IPS-NIHi7 (cell line): Measurements from ENCODE around the gene FBLN5.

Experiments used
- DNase-seq: peaks from one replicate; pipeline ENCODE4 v3.0.0; 2012; ENCODE audit warnings: mixed read lengths; ENCODE audit errors: extremely low spot score

FBLN5 gene

DNA sequence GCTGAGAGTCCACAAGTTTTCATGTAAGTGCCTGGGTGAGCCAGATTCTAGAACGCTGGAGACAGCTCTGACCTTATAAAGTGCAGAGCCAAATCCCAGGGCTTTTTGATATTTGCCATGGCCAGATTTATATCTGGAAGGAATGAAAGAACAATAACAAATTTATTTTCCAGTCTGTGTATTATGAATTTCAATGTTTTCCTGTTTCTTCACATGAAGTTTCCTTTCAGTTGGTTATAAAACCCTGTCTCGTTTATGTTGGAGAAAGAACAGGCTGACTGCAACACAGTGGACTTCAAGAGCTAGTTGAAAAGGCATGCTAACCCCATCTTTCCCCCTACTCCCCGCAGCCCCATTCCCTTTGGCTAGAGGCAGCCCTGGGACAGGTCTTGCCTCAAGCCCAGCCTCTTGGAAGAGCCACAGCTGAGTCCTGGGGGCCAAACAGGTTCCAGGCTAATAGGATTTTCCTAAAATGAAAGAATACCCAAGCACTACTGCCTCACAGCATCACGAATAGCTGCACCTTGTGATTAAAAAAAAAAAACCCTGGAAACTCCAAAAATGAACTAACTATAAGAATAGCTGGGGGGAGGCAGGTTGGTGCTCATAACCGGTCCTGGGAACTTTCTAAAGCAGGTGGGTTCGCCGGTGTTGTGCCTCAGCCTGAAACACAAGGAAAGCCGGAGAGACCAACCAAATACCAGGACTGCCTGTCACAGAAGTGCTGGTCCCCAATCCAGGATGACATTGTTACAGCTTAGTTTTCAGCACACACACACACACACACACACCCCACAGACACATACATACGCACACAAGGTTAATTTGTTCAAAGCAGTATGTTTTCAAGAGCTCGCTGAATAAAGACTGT lies 1.5 kb downstream of the FBLN5 start:
- no peak for DNase-seq

DNA sequence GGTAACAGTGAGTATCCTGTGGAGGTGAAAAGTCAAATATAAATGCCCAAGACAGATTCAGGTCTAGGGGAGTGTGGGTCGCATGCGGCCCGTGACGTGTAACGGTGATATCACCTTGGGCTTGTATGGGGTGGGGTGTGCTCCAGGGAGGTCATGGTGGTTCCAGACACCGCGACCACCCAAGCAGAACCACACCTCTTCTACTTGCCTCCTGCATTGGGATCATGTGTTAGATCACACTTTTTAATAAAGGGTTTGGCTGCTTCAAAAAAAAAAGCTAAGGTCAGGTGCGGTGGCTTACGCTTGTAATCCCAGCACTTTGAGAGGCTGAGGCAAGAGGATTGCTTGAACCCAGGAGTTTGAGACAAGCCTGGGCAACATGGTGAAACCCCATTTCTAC lies 4.5 kb downstream of the FBLN5 start:
- DNase-seq = no peak

DNA sequence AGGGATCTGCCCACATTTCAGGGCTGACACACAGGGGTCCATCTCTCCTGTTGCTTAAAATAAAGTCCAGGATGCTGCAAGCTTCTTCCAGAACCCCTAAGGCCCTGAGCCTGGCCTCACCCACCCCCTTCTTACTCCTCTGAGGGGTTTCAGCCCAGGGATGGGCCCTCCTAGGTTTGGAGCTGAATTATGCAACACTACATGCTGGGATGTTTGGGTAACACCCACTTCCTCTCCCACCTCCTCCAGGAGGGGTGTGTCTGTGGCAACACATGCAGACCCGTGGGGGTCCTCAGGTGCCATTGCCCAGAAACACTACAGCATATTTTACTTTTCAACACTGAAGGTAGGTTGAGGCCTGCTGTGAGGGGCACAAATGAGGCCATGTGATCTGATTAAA lies 5.4 kb downstream of the FBLN5 start:
- no peak for DNase-seq

GRCh38 chr14:91940209-91940608 lies 7.3 kb downstream of the FBLN5 start:
- no peak for DNase-seq

DNA sequence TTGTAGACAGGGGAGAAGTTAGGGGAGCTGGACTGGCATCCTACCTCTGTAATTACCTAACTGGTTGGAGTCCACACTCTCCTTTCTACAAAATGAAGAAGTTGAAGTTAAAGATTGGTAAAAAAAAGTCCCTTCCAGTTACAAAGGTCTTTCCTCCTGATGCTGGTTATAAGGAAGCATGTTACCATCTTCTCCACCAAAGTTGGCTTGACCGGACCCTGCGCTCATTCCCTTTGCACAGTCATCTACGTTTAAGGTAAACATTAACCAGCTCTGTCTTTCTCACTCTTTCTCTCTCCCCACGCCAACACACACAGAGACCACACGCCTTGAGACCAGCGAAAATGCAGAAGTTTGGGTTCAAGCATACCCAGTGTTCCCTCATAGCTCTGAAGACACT lies 11.9 kb downstream of the FBLN5 start:
- DNase-seq = no peak

DNA sequence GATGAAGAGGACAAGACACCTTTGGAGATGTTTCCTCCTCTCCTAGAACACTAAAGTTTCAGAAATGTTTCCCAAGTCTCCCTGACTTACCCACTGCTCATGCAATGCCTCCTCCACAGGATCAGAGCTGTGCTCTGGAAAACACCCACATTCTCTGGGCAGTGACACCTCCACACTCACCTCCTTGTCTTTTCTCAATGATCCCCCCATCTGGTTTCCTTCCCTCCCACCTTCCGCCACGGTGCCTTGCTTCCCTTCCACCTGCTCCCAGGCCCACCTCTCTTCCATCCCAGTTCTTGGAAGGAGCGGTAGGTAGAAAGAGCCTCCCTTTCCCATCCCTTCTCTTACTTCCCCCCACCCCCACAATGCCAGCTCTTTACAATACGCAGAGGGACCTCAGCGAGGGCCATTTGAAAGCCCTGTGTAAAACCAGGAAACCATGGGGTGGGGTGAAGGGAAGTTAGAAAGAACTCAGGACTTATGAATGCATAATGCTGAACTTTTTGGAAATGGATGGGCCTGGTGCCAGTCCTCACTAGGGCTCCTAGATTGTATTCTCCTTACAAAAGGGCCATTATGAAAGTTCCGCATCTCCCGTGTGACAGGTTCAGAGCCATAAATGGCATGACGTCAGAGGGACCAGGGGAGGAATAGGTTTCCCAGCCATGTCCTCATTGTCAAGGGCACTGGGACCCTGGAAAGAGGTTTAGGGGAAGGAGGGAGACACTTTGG lies 12.8 kb downstream of the FBLN5 start:
- DNase-seq = no peak

DNA sequence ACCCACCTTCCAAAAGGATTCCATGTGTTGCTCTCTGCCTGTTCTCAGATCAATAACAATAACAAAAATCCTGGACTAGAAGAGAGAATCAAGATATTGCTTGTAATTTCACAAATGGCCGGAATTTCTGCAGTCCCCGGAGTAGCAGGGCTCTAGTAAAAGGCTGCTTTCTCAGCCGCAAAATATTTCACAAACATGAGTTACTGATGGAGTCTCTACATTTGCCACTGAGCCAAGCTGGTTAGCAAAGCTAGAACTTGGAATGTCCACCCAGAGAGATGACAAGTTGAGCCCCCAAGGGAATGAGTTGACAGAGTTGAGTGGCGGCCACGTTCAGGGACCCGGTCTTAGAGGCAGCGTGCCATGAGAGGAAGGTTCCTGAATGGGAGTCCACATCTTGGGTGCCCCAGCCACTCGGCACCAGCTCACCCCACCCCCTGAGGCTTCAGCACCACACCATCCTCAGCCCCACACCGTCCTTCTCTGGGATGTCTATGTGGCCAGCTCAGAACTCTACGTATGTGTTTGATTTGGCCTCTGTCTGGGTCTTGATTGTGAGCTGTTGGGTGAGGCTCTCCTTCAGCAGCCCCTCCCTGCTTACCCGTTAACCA lies 15.9 kb downstream of the FBLN5 start:
- no peak for DNase-seq

- no peak for DNase-seq
Observed at GRCh38 chr14:91929700-91930099, 17.8 kb downstream of the FBLN5 start.

GRCh38 chr14:91927800-91928199 lies 19.7 kb downstream of the FBLN5 start:
- DNase-seq = no peak

GRCh38 chr14:91927191-91927590 lies 20.3 kb downstream of the FBLN5 start:
- no peak for DNase-seq

- no peak for DNase-seq
Observed at GRCh38 chr14:91926131-91926890, 21.2 kb downstream of the FBLN5 start.

GRCh38 chr14:91925727-91926121 lies 21.8 kb downstream of the FBLN5 start:
- DNase-seq = no peak

GRCh38 chr14:91925001-91925726 lies 22.3 kb downstream of the FBLN5 start:
- no peak for DNase-seq

DNA sequence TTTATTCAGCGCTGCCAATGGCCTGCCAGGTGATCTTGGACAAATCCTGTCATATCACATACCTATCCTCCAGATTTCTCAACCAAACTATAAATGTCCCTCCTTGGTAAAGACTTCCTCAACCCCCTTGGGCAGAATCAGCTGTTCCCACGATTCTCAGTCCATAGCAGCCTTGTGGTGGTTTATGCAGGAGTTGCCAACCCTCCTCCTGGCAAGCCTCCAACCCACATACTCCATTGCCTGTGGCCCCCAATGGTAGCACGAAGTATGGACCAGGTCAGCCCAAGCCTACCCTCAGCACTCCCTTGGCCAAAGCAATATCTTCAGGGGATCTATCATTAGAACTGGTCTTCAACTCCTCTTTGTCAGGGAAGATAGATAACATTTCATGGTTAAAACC lies 27.0 kb downstream of the FBLN5 start:
- DNase-seq = no peak

DNA sequence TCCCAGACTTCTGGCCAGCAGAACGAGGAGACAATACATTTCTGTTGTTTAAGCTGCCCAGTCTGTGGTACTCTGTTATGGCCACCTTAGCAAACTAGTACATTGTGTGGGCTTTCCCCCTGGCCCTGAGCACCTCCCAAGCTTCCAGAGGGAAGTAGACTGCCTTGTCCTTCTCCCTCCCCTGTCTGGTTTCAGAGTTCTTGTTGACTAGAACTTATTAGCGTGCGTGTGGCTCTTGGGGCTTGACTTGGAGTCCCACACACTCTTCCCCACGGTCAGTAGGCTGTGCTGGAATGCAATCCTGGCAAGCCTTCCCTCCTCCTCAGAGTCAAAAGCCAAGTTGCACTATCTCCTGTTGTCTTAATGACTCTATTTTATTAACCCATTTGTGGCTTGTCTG lies 27.7 kb downstream of the FBLN5 start:
- no peak for DNase-seq

DNA sequence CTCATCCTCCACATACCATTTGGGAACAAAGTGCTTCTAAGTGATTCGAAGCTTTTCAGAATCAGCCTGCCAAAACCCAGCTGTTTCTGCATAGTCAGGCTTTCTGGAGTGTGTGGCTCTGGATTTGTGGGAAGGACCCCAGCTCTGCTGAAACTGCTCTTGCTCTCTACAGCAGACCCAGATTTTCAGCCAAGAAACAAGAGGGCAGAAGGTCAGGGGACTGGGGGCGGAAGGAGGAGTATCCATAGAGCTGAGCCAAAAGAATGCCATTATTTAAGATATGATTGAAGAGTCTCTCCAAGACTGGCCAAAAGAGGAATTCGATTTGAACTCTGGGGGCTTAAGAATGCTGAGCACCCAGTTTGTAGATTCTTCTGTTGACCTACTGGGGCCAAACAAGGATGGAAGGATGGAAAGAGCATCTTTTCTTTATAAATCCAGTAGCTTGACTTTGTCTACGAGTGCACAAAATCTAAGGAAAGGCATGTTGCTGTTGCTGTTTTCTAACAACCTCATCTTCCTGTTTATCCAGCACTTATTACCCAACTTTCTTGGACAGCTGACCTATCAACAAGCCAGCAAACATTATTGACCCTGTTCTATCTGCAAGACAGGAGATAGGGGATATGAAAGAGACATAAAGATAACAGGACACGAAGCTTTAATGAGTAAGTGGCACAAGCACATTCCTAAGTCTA lies 29.2 kb downstream of the FBLN5 start:
- no peak for DNase-seq

DNA sequence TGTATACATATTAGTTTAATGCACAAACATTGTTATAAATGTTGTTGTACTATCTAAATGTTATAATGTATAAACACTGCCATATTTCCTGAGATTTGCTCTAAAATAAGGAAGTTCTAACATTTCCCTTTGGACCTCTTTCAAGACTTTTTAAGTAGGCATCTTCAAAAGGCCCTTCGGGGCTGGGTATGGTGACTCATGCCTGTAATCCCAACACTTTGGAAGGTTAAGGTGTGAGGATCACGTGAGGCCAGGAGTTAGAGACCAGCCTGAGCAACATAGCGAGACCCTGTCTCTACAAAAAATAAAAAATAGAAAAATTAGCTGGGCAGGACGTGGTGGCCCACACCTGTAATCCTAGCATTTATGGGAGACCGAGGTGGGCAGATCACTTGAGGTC lies 35.5 kb downstream of the FBLN5 start:
- no peak for DNase-seq

DNA sequence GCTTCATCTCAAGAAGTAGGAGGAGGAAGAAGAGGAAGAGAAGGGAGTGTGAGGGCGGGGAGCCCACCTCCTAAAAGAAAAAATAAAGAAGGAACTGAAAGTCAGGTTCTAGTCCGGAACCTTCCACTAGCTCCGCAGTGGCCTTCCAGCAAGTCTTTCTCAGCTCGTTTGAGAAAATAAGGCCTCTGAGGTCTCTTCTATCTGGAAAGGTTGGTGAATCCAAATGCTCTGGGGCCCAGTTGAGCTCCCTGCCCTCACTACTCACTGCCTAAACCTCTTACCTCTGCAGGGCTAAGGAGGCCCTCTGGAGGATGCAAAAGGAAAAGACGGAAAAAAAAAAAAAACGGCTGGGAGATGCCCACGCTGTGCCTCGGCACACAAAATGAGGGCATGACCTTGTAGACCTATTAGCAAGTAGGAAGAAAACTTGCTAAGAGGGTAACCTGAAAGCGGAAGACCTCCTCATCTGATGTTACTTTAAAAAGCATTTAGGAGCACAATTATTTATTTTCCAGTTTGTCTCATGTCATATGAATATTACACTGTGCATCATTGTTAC lies 35.9 kb downstream of the FBLN5 start:
- DNase-seq = peak; percentile 85

DNA sequence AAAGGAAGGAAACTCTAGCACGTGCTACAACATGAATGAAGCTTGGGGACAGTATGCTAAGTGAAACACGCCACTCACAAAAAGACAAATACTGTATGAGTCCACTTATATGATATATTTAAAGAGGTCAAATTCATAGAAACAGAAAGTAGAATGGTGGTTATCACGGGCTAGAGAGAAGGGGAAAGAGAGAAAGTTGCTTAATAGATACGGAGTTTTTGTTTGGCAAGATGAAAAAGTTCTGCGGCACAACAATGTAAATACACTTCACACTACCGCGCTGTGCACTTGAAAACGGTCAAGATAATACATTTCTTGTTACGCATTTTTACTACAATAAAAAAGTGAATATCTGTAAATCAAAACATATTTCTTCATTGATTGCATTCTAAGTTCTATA lies 37.3 kb downstream of the FBLN5 start:
- DNase-seq = no peak

GRCh38 chr14:91906374-91906773 lies 41.1 kb downstream of the FBLN5 start:
- DNase-seq = no peak
